Measurements from ENCODE around the gene DNM2.

The DNM2 gene

DNA sequence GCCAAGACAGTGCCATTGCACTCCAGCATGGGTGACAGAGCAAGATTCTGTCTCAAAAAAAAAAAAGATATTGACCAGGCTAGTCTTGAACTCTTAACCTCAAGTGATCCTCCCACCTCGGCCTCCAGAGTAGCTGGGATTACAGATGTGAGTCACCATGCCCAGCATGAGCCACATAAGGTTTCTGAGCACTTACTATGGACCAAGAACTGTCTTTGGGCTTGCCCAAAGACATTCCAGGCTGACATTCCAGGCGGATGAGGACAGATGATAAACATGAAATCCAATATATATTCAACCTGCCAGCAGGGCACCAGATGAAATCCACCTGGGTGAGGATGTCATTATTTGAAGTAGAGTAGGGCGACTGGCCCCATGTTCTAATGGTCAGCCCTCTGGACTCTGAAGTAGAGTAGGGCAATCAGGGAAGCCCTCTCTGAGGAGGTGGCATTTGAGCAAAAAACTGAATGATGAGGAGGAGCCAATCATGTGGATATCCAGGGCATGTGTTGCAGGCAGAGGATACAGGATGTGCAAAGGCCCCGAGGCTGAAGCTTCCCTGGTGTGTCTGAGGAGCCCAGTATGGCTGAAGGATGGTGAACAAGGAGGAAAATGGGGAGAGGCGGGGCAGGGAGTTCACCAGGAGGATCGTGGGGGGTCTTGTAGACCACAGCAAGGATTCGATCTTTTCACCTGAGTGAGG, 134.4 kb downstream of the DNM2 start:
- H3K4me2 ChIP-seq (ENCODE audit: low read depth, low read length) = no peak overlapping the region
- no peaks in the 10 kb centered on the region for H3K79me2 ChIP-seq (ENCODE audit: low read length)
- H3K27ac ChIP-seq (ENCODE audit: low read length) = no peak overlapping the region
- H3K9me2 ChIP-seq (replicated peaks; ENCODE audit: insufficient read depth, low read length) = no peaks in the 10 kb centered on the region
- TF ChIP-seq, protein P1, sequence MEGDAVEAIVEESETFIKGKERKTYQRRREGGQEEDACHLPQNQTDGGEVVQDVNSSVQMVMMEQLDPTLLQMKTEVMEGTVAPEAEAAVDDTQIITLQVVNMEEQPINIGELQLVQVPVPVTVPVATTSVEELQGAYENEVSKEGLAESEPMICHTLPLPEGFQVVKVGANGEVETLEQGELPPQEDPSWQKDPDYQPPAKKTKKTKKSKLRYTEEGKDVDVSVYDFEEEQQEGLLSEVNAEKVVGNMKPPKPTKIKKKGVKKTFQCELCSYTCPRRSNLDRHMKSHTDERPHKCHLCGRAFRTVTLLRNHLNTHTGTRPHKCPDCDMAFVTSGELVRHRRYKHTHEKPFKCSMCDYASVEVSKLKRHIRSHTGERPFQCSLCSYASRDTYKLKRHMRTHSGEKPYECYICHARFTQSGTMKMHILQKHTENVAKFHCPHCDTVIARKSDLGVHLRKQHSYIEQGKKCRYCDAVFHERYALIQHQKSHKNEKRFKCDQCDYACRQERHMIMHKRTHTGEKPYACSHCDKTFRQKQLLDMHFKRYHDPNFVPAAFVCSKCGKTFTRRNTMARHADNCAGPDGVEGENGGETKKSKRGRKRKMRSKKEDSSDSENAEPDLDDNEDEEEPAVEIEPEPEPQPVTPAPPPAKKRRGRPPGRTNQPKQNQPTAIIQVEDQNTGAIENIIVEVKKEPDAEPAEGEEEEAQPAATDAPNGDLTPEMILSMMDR (IDR thresholded peaks at IDR 0.05; ENCODE audit: low read length) = no peak
- TF ChIP-seq EZH2 (optimal IDR thresholded peaks at IDR 0.05; ENCODE audit: low read depth, low read length) = no peak
- TF ChIP-seq EZH2phosphoT487 (IDR thresholded peaks at IDR 0.05; ENCODE audit: low read length) = no peak
- no peak for DNase-seq
- H3K4me1 ChIP-seq (ENCODE audit: low read length) = no peaks in the 10 kb centered on the region
- H3K27me3 ChIP-seq (replicated peaks; ENCODE audit: insufficient read depth, low read length) = no peaks in the 10 kb centered on the region
- H4K20me1 ChIP-seq (ENCODE audit: insufficient read depth, low read length) = no peaks in the 10 kb centered on the region
- no peaks in the 10 kb centered on the region for H3K9me3 ChIP-seq (replicated peaks; ENCODE audit: insufficient read depth, low read length)
- H3K9ac ChIP-seq (ENCODE audit: low read length) = no peak overlapping the region
- no peak overlapping the region for H2AFZ ChIP-seq (ENCODE audit: low read length)
- no peaks in the 10 kb centered on the region for H3K36me3 ChIP-seq (replicated peaks; ENCODE audit: insufficient read depth, low read length)
- no peak overlapping the region for H3K4me3 ChIP-seq (ENCODE audit: low read length)
- no peaks in the 10 kb centered on the region for H3F3A ChIP-seq (ENCODE audit: insufficient read depth, low read length)

DNA sequence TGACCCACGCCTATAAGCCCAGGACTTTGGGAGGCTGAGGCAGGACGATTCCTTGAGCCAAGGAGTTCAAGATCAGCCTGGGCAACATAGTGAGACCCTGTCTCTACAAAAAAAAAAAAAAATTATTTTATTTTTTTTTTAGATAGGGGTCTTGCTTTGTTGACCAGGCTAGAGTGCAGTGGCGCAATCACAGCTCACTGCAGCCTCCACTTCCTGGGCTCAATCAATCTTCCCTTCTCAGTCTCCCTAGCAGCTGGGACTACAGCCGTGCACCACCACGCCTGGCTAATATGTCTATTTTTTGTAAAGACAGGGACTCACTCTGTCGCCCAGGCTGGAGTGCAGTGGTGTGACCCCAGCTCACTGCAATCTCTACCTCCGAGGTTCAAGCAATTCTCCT, 135.1 kb downstream of the DNM2 start:
- H3K9ac ChIP-seq (ENCODE audit: low read length) = no peak overlapping the region
- no peaks in the 10 kb centered on the region for H3K27me3 ChIP-seq (replicated peaks; ENCODE audit: insufficient read depth, low read length)
- H3K4me1 ChIP-seq (ENCODE audit: low read length) = no peaks in the 10 kb centered on the region
- no peaks in the 10 kb centered on the region for H3K79me2 ChIP-seq (ENCODE audit: low read length)
- H3K4me2 ChIP-seq (ENCODE audit: low read depth, low read length) = no peak overlapping the region
- no peaks in the 10 kb centered on the region for H3K9me2 ChIP-seq (replicated peaks; ENCODE audit: insufficient read depth, low read length)
- no peak overlapping the region for H3K27ac ChIP-seq (ENCODE audit: low read length)
- no peaks in the 10 kb centered on the region for H4K20me1 ChIP-seq (ENCODE audit: insufficient read depth, low read length)
- TF ChIP-seq EZH2 (optimal IDR thresholded peaks at IDR 0.05; ENCODE audit: low read depth, low read length) (no peak), EZH2phosphoT487 (IDR thresholded peaks at IDR 0.05; ENCODE audit: low read length) (no peak)
- TF ChIP-seq, protein P1 (IDR thresholded peaks at IDR 0.05; ENCODE audit: low read length) = no peak
- H2AFZ ChIP-seq (ENCODE audit: low read length) = no peak overlapping the region
- H3K4me3 ChIP-seq (ENCODE audit: low read length) = no peak overlapping the region
- H3K36me3 ChIP-seq (replicated peaks; ENCODE audit: insufficient read depth, low read length) = no peaks in the 10 kb centered on the region
- no peak for DNase-seq
- no peaks in the 10 kb centered on the region for H3K9me3 ChIP-seq (replicated peaks; ENCODE audit: insufficient read depth, low read length)
- H3F3A ChIP-seq (ENCODE audit: insufficient read depth, low read length) = no peaks in the 10 kb centered on the region

DNA sequence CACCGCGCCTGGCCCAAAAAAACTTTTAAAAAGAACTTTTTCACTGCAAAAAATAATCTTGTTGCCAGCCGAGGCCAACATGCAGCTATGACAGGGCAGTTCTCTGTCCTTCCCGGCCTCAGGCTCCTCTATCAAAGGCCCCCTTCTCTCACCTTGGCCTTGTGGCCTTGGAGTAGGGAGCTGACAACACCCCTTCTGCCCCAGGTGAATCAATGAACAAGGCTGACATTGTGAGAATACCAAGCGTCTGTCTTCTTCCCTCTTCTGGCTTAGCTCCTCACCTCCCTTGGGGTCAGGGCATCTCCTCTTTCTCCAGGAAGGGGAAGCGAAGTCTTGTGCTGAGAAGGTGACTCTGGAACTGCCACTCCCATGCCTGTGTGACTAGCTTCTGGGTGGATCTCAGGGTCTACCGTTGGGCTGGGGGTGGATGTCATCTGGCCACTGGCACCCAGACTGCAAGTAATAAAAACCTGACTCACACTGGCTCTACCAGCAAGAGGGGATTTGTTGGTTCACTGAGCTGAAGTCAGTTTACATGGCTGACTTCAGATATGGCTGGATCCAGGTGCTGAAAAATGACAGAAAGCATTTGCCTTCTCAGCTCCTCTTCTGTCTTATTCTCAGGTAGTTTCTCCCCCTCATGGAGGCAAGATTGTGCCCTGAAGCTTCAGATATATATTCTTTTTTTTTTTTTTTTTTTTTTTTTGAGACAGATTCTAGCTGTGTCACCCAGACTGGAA, 136.6 kb downstream of the DNM2 start:
- no peak for DNase-seq
- H3K27ac ChIP-seq (ENCODE audit: low read length) = no peak overlapping the region
- TF ChIP-seq, protein P1 (IDR thresholded peaks at IDR 0.05; ENCODE audit: low read length) = no peak
- TF ChIP-seq EZH2 (optimal IDR thresholded peaks at IDR 0.05; ENCODE audit: low read depth, low read length) = no peak
- TF ChIP-seq EZH2phosphoT487 (IDR thresholded peaks at IDR 0.05; ENCODE audit: low read length) = no peak

More for the DNA sequence above, 136.6 kb downstream of the DNM2 start:
- Histone ChIP-seq H3K9me2 (replicated peaks; ENCODE audit: insufficient read depth, low read length) (no peaks in the 10 kb centered on the region), H3K9ac (ENCODE audit: low read length) (no peak overlapping the region), H3K4me2 (ENCODE audit: low read depth, low read length) (no peak overlapping the region), H2AFZ (ENCODE audit: low read length) (no peak overlapping the region), H4K20me1 (ENCODE audit: insufficient read depth, low read length) (no peaks in the 10 kb centered on the region), H3K36me3 (replicated peaks; ENCODE audit: insufficient read depth, low read length) (no peaks in the 10 kb centered on the region), H3K4me3 (ENCODE audit: low read length) (no peak overlapping the region), H3F3A (ENCODE audit: insufficient read depth, low read length) (no peaks in the 10 kb centered on the region), H3K79me2 (ENCODE audit: low read length) (no peaks in the 10 kb centered on the region), H3K4me1 (ENCODE audit: low read length) (no peaks in the 10 kb centered on the region), H3K27me3 (replicated peaks; ENCODE audit: insufficient read depth, low read length) (no peaks in the 10 kb centered on the region), H3K9me3 (replicated peaks; ENCODE audit: insufficient read depth, low read length) (no peaks in the 10 kb centered on the region)
